Activated naive CD4-positive, alpha-beta T cell (primary cell): ENCODE results near the gene LENG9.
A peak's percentile ranks its signal among the peaks of the same experiment; 100 is the strongest.
"Not testable (repeated sequence)": the region's sequence is repeated elsewhere in the genome, so short reads cannot be mapped to it uniquely, and the experiment has no call there.

Source experiments
- DNase-seq, 4 experiments: peaks; one replicate each; lab custom pipeline; 2025; lab: John Stamatoyannopoulos, UW

Gene LENG9

GRCh38 chr19:54478677-54479266 is 15.2 kb upstream of the LENG9 start:
- no peak for DNase-seq

- DNase-seq = no peak
These were observed 14.1 kb upstream of the LENG9 start for GRCh38 chr19:54477650-54478049.

- no peak for DNase-seq
These were observed 12.1 kb upstream of the LENG9 start for GRCh38 chr19:54475706-54476105.

DNA sequence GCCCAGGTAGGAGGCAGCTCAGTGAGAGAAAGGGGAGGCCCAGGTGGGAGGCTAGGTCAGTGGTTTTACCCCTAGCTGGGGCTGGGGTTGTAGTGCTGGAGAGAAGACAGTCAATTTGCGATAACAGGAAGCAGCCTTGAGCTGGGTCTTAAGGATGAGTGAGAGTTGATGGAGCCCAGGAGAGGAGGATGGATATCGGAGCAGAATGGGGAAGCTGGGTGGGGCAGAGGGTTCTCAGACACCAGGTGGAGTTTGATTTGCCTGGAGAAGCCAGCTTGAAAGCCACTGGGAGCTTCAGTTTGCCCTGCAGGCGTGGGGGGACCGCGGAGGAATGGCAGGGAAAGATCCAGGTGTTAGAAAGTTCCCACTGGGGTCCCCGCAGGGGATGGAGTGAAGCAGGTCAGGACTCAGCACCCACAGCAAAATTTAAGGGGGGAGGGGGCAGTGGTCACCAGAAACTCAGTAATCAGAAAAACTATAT is 10.4 kb upstream of the LENG9 start:
- no peak for DNase-seq

GRCh38 chr19:54473071-54473891 is 9.7 kb upstream of the LENG9 start, which contains the start of gene CDC42EP5:
TSS of gene CDC42EP5 (minus strand) at chr19:54473296. CDS start at chr19:54465547, 7,749 bp downstream.
- DNase-seq = no peak

DNA sequence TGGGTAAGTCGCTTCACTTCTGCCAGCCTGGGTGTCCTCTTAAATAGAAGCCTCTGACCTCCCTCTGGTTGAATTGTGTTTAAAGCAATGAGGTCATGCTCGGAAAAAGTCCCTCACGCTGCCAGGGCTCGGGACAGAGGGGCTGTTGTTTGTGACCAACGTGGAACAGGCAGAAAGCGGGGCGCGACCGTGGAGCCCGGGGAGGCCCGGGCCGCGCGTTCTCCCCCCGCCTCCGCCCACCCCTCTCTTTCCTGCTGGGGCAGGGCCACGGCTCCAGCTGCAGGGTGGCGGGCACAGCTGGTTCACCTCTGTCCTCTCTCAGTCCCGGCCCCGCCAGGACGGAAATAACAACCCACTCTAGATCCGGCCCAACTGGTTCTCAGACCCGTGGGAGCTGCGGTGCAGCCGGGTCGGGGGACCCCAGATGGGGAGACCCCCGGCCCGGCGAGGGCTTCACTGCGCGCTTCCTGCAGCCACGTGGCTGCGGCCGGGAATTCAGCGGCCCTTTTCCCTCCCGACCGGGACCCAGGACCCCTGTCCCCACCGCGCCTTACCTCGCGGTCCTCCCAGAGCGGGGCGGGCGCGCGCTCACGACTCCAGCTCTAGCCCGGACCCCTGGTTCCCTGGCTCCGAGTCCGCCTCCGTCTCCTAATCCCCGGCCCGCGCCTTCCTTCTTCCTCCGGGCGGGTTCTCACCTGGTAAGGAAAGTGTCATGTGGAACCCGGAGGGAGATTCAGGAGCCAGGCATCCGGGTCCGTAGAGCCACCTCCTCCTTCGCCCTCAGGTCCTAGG is 7.6 kb upstream of the LENG9 start:
- DNase-seq = no peak

GRCh38 chr19:54470276-54470887 is 6.8 kb upstream of the LENG9 start:
- DNase-seq = no peak

DNA sequence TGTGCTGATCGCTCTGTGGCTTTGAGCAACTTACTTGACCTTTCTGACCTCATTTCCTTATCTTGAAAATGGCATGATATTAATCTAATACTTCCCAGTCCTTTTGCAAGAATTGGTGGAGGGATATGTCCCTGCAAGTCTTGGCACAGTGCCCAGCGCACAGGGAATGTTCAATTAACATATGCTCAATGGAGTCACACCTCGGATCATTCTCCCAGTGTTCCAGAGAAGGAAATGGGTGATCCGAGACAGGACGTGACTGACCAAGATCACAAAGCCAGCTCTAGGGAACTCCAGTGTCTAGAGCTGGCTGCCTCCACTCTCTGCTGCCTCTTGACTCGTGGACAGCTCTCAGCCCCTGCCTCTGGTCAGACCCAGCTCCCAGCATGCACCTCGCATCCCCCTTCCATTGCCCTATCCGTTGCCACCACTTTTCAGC is 5.9 kb upstream of the LENG9 start:
- DNase-seq = no peak

DNA sequence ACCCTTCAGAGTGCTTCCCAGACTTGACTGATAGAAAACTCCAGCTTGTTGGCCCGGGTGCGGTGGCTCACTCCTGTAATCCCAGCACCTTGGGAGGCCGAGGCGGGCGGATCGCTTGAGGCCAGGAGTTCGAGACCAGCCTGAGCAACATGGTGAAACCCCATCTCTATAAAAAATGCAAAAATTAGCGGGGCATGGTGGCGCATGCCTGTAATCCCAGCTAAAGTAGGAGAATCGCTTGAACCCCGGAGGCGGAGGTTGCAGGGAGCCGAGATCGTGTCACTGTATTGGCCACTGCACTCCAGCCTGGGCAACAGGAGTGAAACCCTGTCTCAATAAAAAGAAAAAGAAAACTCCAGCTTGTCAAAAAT is 2.5 kb upstream of the LENG9 start:
- DNase-seq = not testable (repeated sequence)

GRCh38 chr19:54465426-54466109 is 2.0 kb upstream of the LENG9 start:
- DNase-seq = no peak

GRCh38 chr19:54464630-54465425 is 1.2 kb upstream of the LENG9 start:
- DNase-seq = peak in 3 of 4 experiments; percentile 30 to 47 (median 32)

DNA sequence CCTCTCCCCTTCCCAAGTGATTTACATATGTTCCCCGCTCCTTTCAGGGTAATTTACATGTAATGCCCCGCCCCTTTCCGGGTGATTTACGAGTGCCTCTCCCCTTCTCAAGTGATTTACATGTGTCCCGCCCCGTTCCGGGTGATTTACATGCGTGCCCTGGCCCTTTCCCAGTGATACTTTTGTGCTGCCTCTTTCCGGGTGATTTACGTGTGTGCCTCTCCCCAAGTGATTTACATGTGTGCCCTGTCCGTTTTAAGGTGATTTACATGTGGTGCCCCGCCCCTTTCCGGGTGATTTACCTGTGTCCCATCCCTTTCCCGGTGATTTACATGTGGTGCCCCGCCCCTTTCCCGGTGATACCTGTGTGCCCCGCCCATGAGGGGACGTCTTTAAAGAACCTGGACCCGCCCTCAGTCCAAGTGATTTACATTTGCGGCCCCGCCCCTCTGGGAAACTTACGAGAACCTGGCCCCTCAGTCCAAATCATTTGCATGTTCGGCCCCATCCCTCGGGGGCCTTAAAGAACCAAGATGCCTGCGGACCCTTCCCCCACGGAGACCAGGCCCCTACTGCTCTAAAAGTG is 559 bp upstream of the LENG9 start:
- DNase-seq = peak; percentile 63 to 81 (median 68)

DNA sequence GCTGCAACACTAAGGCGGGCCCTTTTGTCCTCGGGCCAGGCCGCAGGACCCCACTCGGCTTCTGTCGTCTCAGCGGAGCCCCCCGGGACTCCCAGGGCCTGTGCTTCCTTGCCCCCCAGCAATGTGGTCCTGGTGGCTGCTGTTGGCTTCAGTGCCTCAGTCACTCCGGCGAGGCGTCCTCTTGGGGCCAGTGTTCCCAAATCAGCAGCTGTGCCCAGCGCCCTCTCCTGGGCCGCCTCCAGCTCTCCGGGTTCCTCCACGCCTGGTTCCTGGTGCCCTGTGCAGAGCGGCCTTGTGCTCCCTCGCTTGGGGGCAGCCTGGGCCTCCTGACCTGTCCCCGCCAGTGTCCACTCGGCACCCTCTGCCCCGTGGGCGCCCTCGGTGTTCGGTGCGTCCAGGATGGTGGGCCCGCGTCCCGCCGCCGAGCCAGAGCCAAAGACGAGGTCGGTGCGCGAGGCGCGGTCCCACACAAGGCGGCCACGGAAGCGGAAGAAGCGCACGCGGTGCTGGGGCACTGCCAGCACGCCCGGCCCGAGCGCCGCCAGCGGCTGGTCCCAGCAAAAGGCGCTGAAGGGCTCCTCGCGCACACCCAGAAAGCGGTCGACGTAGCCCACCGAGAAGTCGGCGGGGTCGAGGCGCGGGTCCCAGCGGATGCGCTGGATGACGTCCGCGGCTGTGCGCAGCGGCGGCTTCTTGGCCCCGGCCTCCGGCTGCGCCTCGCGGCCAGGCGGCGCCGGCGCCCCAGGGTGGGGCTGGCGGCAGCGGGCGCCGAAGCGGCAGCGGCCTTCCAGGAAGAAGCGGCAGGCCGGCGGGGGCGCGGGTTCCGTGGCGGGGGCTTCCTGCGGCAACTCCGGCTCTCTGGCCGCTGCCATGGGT is 685 bp downstream of the LENG9 start:
- DNase-seq = peak in 3 of 4 experiments; percentile 50 to 54 (median 51)

- DNase-seq = no peak
These were observed 1.4 kb downstream of the LENG9 start for GRCh38 chr19:54462047-54462654.

GRCh38 chr19:54461613-54462012 is 2.0 kb downstream of the LENG9 start:
- DNase-seq = no peak

GRCh38 chr19:54461210-54461609 is 2.4 kb downstream of the LENG9 start:
- no peak for DNase-seq

- DNase-seq = no peak
These were observed 3.2 kb downstream of the LENG9 start for GRCh38 chr19:54460230-54461005.
